ENCODE measurements around the gene SNRNP40.
"Not testable (repeated sequence)": the region's sequence is repeated elsewhere in the genome, so short reads cannot be mapped to it uniquely, and the experiment has no call there.

Gene SNRNP40

GRCh38 chr1:31282426-31282825 lies 14.2 kb downstream of the SNRNP40 start:
- not testable (repeated sequence) for DNase-seq (ENCODE audit: low spot score)

GRCh38 chr1:31273619-31274018 lies 23.0 kb downstream of the SNRNP40 start:
- no peak for DNase-seq (ENCODE audit: low spot score)

- no peak for DNase-seq (ENCODE audit: low spot score)
Measured at GRCh38 chr1:31272369-31272768, 24.2 kb downstream of the SNRNP40 start.

GRCh38 chr1:31266547-31266946 lies 30.0 kb downstream of the SNRNP40 start:
- no peak for DNase-seq (ENCODE audit: low spot score)

GRCh38 chr1:31264790-31265386 lies 31.7 kb downstream of the SNRNP40 start:
- DNase-seq (ENCODE audit: low spot score): no peak

- DNase-seq (ENCODE audit: low spot score): no peak
Measured at GRCh38 chr1:31263408-31263807, 33.2 kb downstream of the SNRNP40 start.

- not testable (repeated sequence) for DNase-seq (ENCODE audit: low spot score)
Measured at GRCh38 chr1:31262393-31262792, 34.2 kb downstream of the SNRNP40 start.

GRCh38 chr1:31261916-31262315 lies 34.7 kb downstream of the SNRNP40 start:
- DNase-seq (ENCODE audit: low spot score): no peak

- DNase-seq (ENCODE audit: low spot score): no peak
Measured at GRCh38 chr1:31259746-31260145, 36.8 kb downstream of the SNRNP40 start.

- DNase-seq (ENCODE audit: low spot score): no peak
Measured at GRCh38 chr1:31258581-31258980, 38.0 kb downstream of the SNRNP40 start.

GRCh38 chr1:31257213-31257612 lies 39.4 kb downstream of the SNRNP40 start:
- no peak for DNase-seq (ENCODE audit: low spot score)

- DNase-seq (ENCODE audit: low spot score): no peak
Measured at GRCh38 chr1:31249854-31250253, 46.7 kb downstream of the SNRNP40 start.

- no peak for DNase-seq (ENCODE audit: low spot score)
Measured at GRCh38 chr1:31248276-31248675, 48.3 kb downstream of the SNRNP40 start.

- DNase-seq (ENCODE audit: low spot score): no peak
Measured at GRCh38 chr1:31244326-31244725, 52.3 kb downstream of the SNRNP40 start.

- no peak for DNase-seq (ENCODE audit: low spot score)
Measured at GRCh38 chr1:31243501-31244286, 52.9 kb downstream of the SNRNP40 start.

GRCh38 chr1:31241321-31241720 lies 55.3 kb downstream of the SNRNP40 start:
- DNase-seq (ENCODE audit: low spot score): peak; percentile 59

GRCh38 chr1:31239653-31240241 lies 56.8 kb downstream of the SNRNP40 start, which contains the start of gene NKAIN1:
NKAIN1 (minus strand) TSS chr1:31239887; CDS start chr1:31239547, 340 bp downstream.
- peak; percentile 27 for DNase-seq (ENCODE audit: low spot score)

- peak; percentile 15 for DNase-seq (ENCODE audit: low spot score)
Measured at GRCh38 chr1:31238986-31239613, 57.5 kb downstream of the SNRNP40 start.

GRCh38 chr1:31238612-31238985 lies 58.0 kb downstream of the SNRNP40 start:
- no peak for DNase-seq (ENCODE audit: low spot score)

- DNase-seq (ENCODE audit: low spot score): no peak
Measured at GRCh38 chr1:31234870-31235269, 61.7 kb downstream of the SNRNP40 start.

- DNase-seq (ENCODE audit: low spot score): no peak
Measured at GRCh38 chr1:31234123-31234708, 62.4 kb downstream of the SNRNP40 start.

- no peak for DNase-seq (ENCODE audit: low spot score)
Measured at GRCh38 chr1:31232689-31233088, 63.9 kb downstream of the SNRNP40 start.
